Measurements from ENCODE around the gene GPRIN2. TPM values are rescaled to one million over a fixed set of nuclear protein-coding genes. Genes with fewer than 3 reads are reported as not detected.

Gene GPRIN2
- total and polyA plus RNA-seq, 4 experiments from 2014 or later = not detected

GRCh38 chr10:46518028-46518725, 38.3 kb downstream of the GPRIN2 start:
- H3K4me3 Mint-ChIP-seq = no peak overlapping the region
- Histone ChIP-seq H3K9me3 (ENCODE audit: control insufficient read depth in 1 of 2, low read length in 2 of 2) (no peaks in the 10 kb centered on the region), H3K27ac (ENCODE audit: low read depth, low read length) (no peak overlapping the region), H3K4me3 (ENCODE audit: low read length in 2 of 2) (no peak overlapping the region), H3K4me1 (ENCODE audit: insufficient read depth, low read length) (no peaks in the 10 kb centered on the region), H3K27me3 (ENCODE audit: insufficient read depth, low read length) (no peaks in the 10 kb centered on the region), H3K36me3 (ENCODE audit: insufficient read depth, low read length) (no peaks in the 10 kb centered on the region)
- no peak overlapping the region for H3K27ac Mint-ChIP-seq
- no peaks in the 10 kb centered on the region for H3K36me3 Mint-ChIP-seq
- ChIA-PET POLR2A (ENCODE audit: partially characterized antibody) (no interaction called here), CTCF (ENCODE audit: partially characterized antibody) (interaction anchor here (1.2 kb wide), 1 partner anchor 1283 kb away, joined by 3 read pairs; no protein-coding TSS in a partner anchor)
- DNase-seq = peak in 1 of 5 donors; percentile 4
- no peaks in the 10 kb centered on the region for H3K9me3 Mint-ChIP-seq
- intact Hi-C loops (cut with micrococcal nuclease) = no loop called here
- no peaks in the 10 kb centered on the region for H3K27me3 Mint-ChIP-seq
- H3K4me1 Mint-ChIP-seq = no peaks in the 10 kb centered on the region

- CTCF ChIA-PET (ENCODE audit: partially characterized antibody) = interaction anchor here (1.2 kb wide), 1 partner anchor 1282 kb away, joined by 3 read pairs; no protein-coding TSS in a partner anchor
- no peaks in the 10 kb centered on the region for H3K4me1 Mint-ChIP-seq
Measured at GRCh38 chr10:46517541-46517940, 38.9 kb downstream of the GPRIN2 start.

GRCh38 chr10:46516660-46517416, 39.6 kb downstream of the GPRIN2 start:
- ChIA-PET POLR2A (ENCODE audit: partially characterized antibody) (interaction anchor here (0.6 kb wide), 1 partner anchor 42 kb away, joined by 3 read pairs; no protein-coding TSS in a partner anchor), CTCF (ENCODE audit: partially characterized antibody) (interaction anchor here (1.0 to 1.2 kb wide), 2 partner anchors 13 to 1282 kb away, joined by 3 read pairs; no protein-coding TSS in a partner anchor)
- Histone ChIP-seq H3K27me3 (ENCODE audit: insufficient read depth, low read length) (no peaks in the 10 kb centered on the region), H3K36me3 (ENCODE audit: insufficient read depth, low read length) (no peaks in the 10 kb centered on the region), H3K9me3 (ENCODE audit: control insufficient read depth in 1 of 2, low read length in 2 of 2) (no peaks in the 10 kb centered on the region), H3K4me3 (ENCODE audit: low read length in 2 of 2) (no peak overlapping the region), H3K27ac (ENCODE audit: low read depth, low read length) (no peak overlapping the region), H3K4me1 (ENCODE audit: insufficient read depth, low read length) (no peaks in the 10 kb centered on the region)
- DNase-seq = peak in 1 of 5 donors; percentile 17
- Mint-ChIP-seq H3K27ac (no peak overlapping the region), H3K4me1 (no peaks in the 10 kb centered on the region), H3K9me3 (no peaks in the 10 kb centered on the region), H3K4me3 (no peak overlapping the region), H3K36me3 (no peaks in the 10 kb centered on the region), H3K27me3 (no peaks in the 10 kb centered on the region)
- intact Hi-C loops (cut with micrococcal nuclease) = no loop called here

More at GRCh38 chr10:46517541-46517940, 38.9 kb downstream of the GPRIN2 start:
- Mint-ChIP-seq H3K36me3 (no peaks in the 10 kb centered on the region), H3K4me3 (no peak overlapping the region), H3K9me3 (no peaks in the 10 kb centered on the region), H3K27ac (no peak overlapping the region), H3K27me3 (no peaks in the 10 kb centered on the region)
- no peaks in the 10 kb centered on the region for H3K27me3 ChIP-seq (ENCODE audit: insufficient read depth, low read length)
- H3K4me1 ChIP-seq (ENCODE audit: insufficient read depth, low read length) = no peaks in the 10 kb centered on the region
- no peaks in the 10 kb centered on the region for H3K36me3 ChIP-seq (ENCODE audit: insufficient read depth, low read length)
- H3K9me3 ChIP-seq (ENCODE audit: control insufficient read depth in 1 of 2, low read length in 2 of 2) = no peaks in the 10 kb centered on the region
- H3K4me3 ChIP-seq (ENCODE audit: low read length in 2 of 2) = no peak overlapping the region
- intact Hi-C loops (cut with micrococcal nuclease) = no loop called here
- POLR2A ChIA-PET (ENCODE audit: partially characterized antibody) = no interaction called here
- no peak overlapping the region for H3K27ac ChIP-seq (ENCODE audit: low read depth, low read length)
- no peak for DNase-seq

- Histone ChIP-seq H3K9me3 (ENCODE audit: control insufficient read depth in 1 of 2, low read length in 2 of 2) (no peaks in the 10 kb centered on the region), H3K4me3 (ENCODE audit: low read length in 2 of 2) (no peak overlapping the region), H3K4me1 (ENCODE audit: insufficient read depth, low read length) (no peaks in the 10 kb centered on the region), H3K27me3 (ENCODE audit: insufficient read depth, low read length) (no peaks in the 10 kb centered on the region), H3K27ac (ENCODE audit: low read depth, low read length) (no peak overlapping the region), H3K36me3 (ENCODE audit: insufficient read depth, low read length) (no peaks in the 10 kb centered on the region)
- DNase-seq = peak in 1 of 5 donors; percentile 19
- Mint-ChIP-seq H3K36me3 (no peaks in the 10 kb centered on the region), H3K9me3 (no peaks in the 10 kb centered on the region), H3K4me1 (no peaks in the 10 kb centered on the region), H3K27me3 (no peaks in the 10 kb centered on the region), H3K27ac (no peak overlapping the region), H3K4me3 (no peak overlapping the region)
- POLR2A ChIA-PET (ENCODE audit: partially characterized antibody) = no interaction called here
- CTCF ChIA-PET (ENCODE audit: partially characterized antibody) = interaction anchor here (1.0 kb wide), 1 partner anchor 14 kb away, joined by 3 read pairs; no protein-coding TSS in a partner anchor
- intact Hi-C loops (cut with micrococcal nuclease) = no loop called here
Measured at GRCh38 chr10:46515793-46516192, 40.7 kb downstream of the GPRIN2 start.

- DNase-seq = no peak
- Histone ChIP-seq H3K36me3 (ENCODE audit: insufficient read depth, low read length) (no peaks in the 10 kb centered on the region), H3K9me3 (ENCODE audit: control insufficient read depth in 1 of 2, low read length in 2 of 2) (no peaks in the 10 kb centered on the region), H3K4me3 (ENCODE audit: low read length in 2 of 2) (no peak overlapping the region), H3K4me1 (ENCODE audit: insufficient read depth, low read length) (no peaks in the 10 kb centered on the region), H3K27ac (ENCODE audit: low read depth, low read length) (no peak overlapping the region), H3K27me3 (ENCODE audit: insufficient read depth, low read length) (no peaks in the 10 kb centered on the region)
- ChIA-PET POLR2A (ENCODE audit: partially characterized antibody) (no interaction called here), CTCF (ENCODE audit: partially characterized antibody) (no interaction called here)
- Mint-ChIP-seq H3K27ac (no peak overlapping the region), H3K9me3 (no peaks in the 10 kb centered on the region), H3K27me3 (no peaks in the 10 kb centered on the region), H3K4me1 (no peaks in the 10 kb centered on the region), H3K36me3 (no peaks in the 10 kb centered on the region), H3K4me3 (no peak overlapping the region)
- intact Hi-C loops (cut with micrococcal nuclease) = no loop called here
Measured at GRCh38 chr10:46515366-46515765, 41.1 kb downstream of the GPRIN2 start.

GRCh38 chr10:46514899-46515298, 41.6 kb downstream of the GPRIN2 start:
- H3K9me3 ChIP-seq (ENCODE audit: control insufficient read depth in 1 of 2, low read length in 2 of 2) = no peaks in the 10 kb centered on the region
- H3K27ac ChIP-seq (ENCODE audit: low read depth, low read length) = no peak overlapping the region
- H3K36me3 Mint-ChIP-seq = no peaks in the 10 kb centered on the region
- no peaks in the 10 kb centered on the region for H3K27me3 ChIP-seq (ENCODE audit: insufficient read depth, low read length)
- ChIA-PET POLR2A (ENCODE audit: partially characterized antibody) (no interaction called here), CTCF (ENCODE audit: partially characterized antibody) (no interaction called here)
- no peaks in the 10 kb centered on the region for H3K4me1 Mint-ChIP-seq
- H3K4me3 ChIP-seq (ENCODE audit: low read length in 2 of 2) = no peak overlapping the region
- H3K4me3 Mint-ChIP-seq = no peak overlapping the region
- DNase-seq = no peak
- H3K36me3 ChIP-seq (ENCODE audit: insufficient read depth, low read length) = no peaks in the 10 kb centered on the region
- no peaks in the 10 kb centered on the region for H3K27me3 Mint-ChIP-seq
- H3K27ac Mint-ChIP-seq = no peak overlapping the region
- intact Hi-C loops (cut with micrococcal nuclease) = no loop called here
- no peaks in the 10 kb centered on the region for H3K4me1 ChIP-seq (ENCODE audit: insufficient read depth, low read length)
- H3K9me3 Mint-ChIP-seq = no peaks in the 10 kb centered on the region

GRCh38 chr10:46514431-46514861, 42.0 kb downstream of the GPRIN2 start:
- H3K27ac ChIP-seq (ENCODE audit: low read depth, low read length) = no peak overlapping the region
- Mint-ChIP-seq H3K9me3 (no peaks in the 10 kb centered on the region), H3K27me3 (no peaks in the 10 kb centered on the region), H3K36me3 (no peaks in the 10 kb centered on the region), H3K27ac (no peak overlapping the region), H3K4me3 (no peak overlapping the region), H3K4me1 (no peaks in the 10 kb centered on the region)
- no peak overlapping the region for H3K4me3 ChIP-seq (ENCODE audit: low read length in 2 of 2)
- DNase-seq = peak in 1 of 5 donors; percentile 11
- H3K36me3 ChIP-seq (ENCODE audit: insufficient read depth, low read length) = no peaks in the 10 kb centered on the region
- ChIA-PET CTCF (ENCODE audit: partially characterized antibody) (no interaction called here), POLR2A (ENCODE audit: partially characterized antibody) (no interaction called here)
- no peaks in the 10 kb centered on the region for H3K9me3 ChIP-seq (ENCODE audit: control insufficient read depth in 1 of 2, low read length in 2 of 2)
- H3K27me3 ChIP-seq (ENCODE audit: insufficient read depth, low read length) = no peaks in the 10 kb centered on the region
- intact Hi-C loops (cut with micrococcal nuclease) = no loop called here
- H3K4me1 ChIP-seq (ENCODE audit: insufficient read depth, low read length) = no peaks in the 10 kb centered on the region

Measured in CD4-positive, alpha-beta memory T cell (primary cell).